Measurements from ENCODE around the gene NOG.

Gene NOG

GRCh38 chr17:56593646-56594319 is at the start of gene NOG:
Gene NOG (plus strand): TSS chr17:56593699. CDS start chr17:56594224, 525 bp downstream.
- no peak for DNase-seq (ENCODE audit: low spot score)

GRCh38 chr17:56545106-56545505 is 48.4 kb upstream of the NOG start:
- DNase-seq (ENCODE audit: low spot score): no peak

GRCh38 chr17:56545930-56546329 is 47.6 kb upstream of the NOG start:
- DNase-seq (ENCODE audit: low spot score): no peak

GRCh38 chr17:56548661-56549060 is 44.8 kb upstream of the NOG start:
- DNase-seq (ENCODE audit: low spot score): no peak

GRCh38 chr17:56549501-56549900 is 44.0 kb upstream of the NOG start:
- no peak for DNase-seq (ENCODE audit: low spot score)

- DNase-seq (ENCODE audit: low spot score): no peak
Measured at GRCh38 chr17:56557682-56558081, 35.8 kb upstream of the NOG start.

- no peak for DNase-seq (ENCODE audit: low spot score)
Measured at GRCh38 chr17:56558088-56558487, 35.4 kb upstream of the NOG start.

GRCh38 chr17:56570199-56570598 is 23.3 kb upstream of the NOG start:
- no peak for DNase-seq (ENCODE audit: low spot score)

GRCh38 chr17:56571456-56571855 is 22.0 kb upstream of the NOG start:
- DNase-seq (ENCODE audit: low spot score): no peak

GRCh38 chr17:56577190-56577842 is 16.2 kb upstream of the NOG start:
- DNase-seq (ENCODE audit: low spot score): no peak

- no peak for DNase-seq (ENCODE audit: low spot score)
Measured at GRCh38 chr17:56577843-56578204, 15.7 kb upstream of the NOG start.

- no peak for DNase-seq (ENCODE audit: low spot score)
Measured at GRCh38 chr17:56581635-56582627, 11.6 kb upstream of the NOG start.

- no peak for DNase-seq (ENCODE audit: low spot score)
Measured at GRCh38 chr17:56583772-56584171, 9.7 kb upstream of the NOG start.

- DNase-seq (ENCODE audit: low spot score): no peak
Measured at GRCh38 chr17:56587298-56587697, 6.2 kb upstream of the NOG start.

GRCh38 chr17:56592487-56593085 is 913 bp upstream of the NOG start:
- peak; percentile 49 for DNase-seq (ENCODE audit: low spot score)

- no peak for DNase-seq (ENCODE audit: low spot score)
Measured at GRCh38 chr17:56593086-56593645, 333 bp upstream of the NOG start.

GRCh38 chr17:56594320-56595107 is 1.0 kb downstream of the NOG start:
- no peak for DNase-seq (ENCODE audit: low spot score)

GRCh38 chr17:56595108-56595418 is 1.6 kb downstream of the NOG start:
- DNase-seq (ENCODE audit: low spot score): no peak

GRCh38 chr17:56595831-56596690 is 2.6 kb downstream of the NOG start:
- no peak for DNase-seq (ENCODE audit: low spot score)

Measured in CD4-positive, alpha-beta T cell treated with Interleukin-2 at 100 ng/mL for 4 hours (primary cell).